H1 (cell line): Measurements from ENCODE around the gene MRPS16. TPM values are rescaled to one million over a fixed set of nuclear protein-coding genes. Genes with fewer than 3 reads are reported as not detected.

Experiments used
- JUND ChIP-seq: IDR thresholded peaks from 2 replicates; pipeline ENCODE4 v1.6.1; 2011; ENCODE audit warnings: mild to moderate bottlenecking, improper control_type of control experiment, low read length
- KDM1A ChIP-seq: fragments of 200-600, 300-600 bp; sonication (generic); IDR thresholded peaks from 2 replicates; pipeline ENCODE4 v1.7.1; 2016; ENCODE audit warnings: mild to moderate bottlenecking, low read length, borderline replicate concordance
- PHF8 ChIP-seq: fragments of 200-600 bp; sonication (generic); conservative IDR thresholded peaks from 2 replicates; pipeline ENCODE4 v1.7.1; 2012; ENCODE audit warnings: low read depth, mild to moderate bottlenecking, inconsistent platforms, low read length, moderate library complexity
- SAP30 ChIP-seq: fragments of 300-600 bp; sonication (generic); IDR thresholded peaks from 2 replicates; pipeline ENCODE4 v1.7.1; 2012; ENCODE audit warnings: low read length, moderate library complexity, mild to moderate bottlenecking, inconsistent platforms; ENCODE audit not compliant: insufficient read depth, insufficient replicate concordance
- SIN3A ChIP-seq, 2 experiments: IDR thresholded peaks in 1 of 2; conservative IDR thresholded peaks in 1 of 2; 2 replicates each; pipeline ENCODE4 v1.6.1; 2011 to 2012; ENCODE audit warnings: low read length in 2 of 2, improper control_type of control experiment in 1 of 2, low read depth in 1 of 2, mild to moderate bottlenecking in 1 of 2
- SIX5 ChIP-seq: IDR thresholded peaks from 2 replicates; pipeline ENCODE4 v1.6.1; 2011; ENCODE audit warnings: mild to moderate bottlenecking, low read depth, low read length
- SP4 ChIP-seq: IDR thresholded peaks from 2 replicates; pipeline ENCODE4 v1.6.1; 2012; ENCODE audit warnings: low read length, inconsistent platforms
- TAF7 ChIP-seq: optimal IDR thresholded peaks from 2 replicates; pipeline ENCODE3; 2011; ENCODE audit warnings: low read depth, mild to moderate bottlenecking, inconsistent platforms, low read length, moderate library complexity, borderline replicate concordance
- polyA plus RNA-seq, 7 experiments: library from polyadenylated mRNA; depleted of rRNA in 3 of 7; stranded (reverse) in 5 of 7; unstranded in 2 of 7; fragments of >200 nt in 5 of 7; fragments of 200-250 nt in 2 of 7; gene quantifications; 1 replicate in 5 of 7; 2 replicates in 1 of 7; 4 replicates in 1 of 7; pipeline versions ENCODE4 v1.2.1 to v1.2.3, GENCODE V29; 2011 to 2013; ENCODE audit warnings: missing spikeins in 2 of 7, mixed read lengths in 2 of 7
- total RNA-seq: library from RNA; stranded (reverse); fragmentation: NEBNext Ultra II Directional; extraction: Animal tissue kit (Norgen Biotek cat#: 25700); gene quantifications from 2 replicates; pipeline ENCODE4 v1.2.1, GENCODE V29; 2021
- TF ChIP-seq, protein P1 (sequence below): IDR thresholded peaks from 2 replicates; pipeline ENCODE4 v1.6.1; 2012; ENCODE audit warnings: inconsistent platforms

The MRPS16 gene
- total and polyA plus RNA-seq, 2 of the 8 experiments (the other 6 are each of a cell fraction or from before 2014, with no cell fraction given), result 125 to 203 TPM

DNA sequence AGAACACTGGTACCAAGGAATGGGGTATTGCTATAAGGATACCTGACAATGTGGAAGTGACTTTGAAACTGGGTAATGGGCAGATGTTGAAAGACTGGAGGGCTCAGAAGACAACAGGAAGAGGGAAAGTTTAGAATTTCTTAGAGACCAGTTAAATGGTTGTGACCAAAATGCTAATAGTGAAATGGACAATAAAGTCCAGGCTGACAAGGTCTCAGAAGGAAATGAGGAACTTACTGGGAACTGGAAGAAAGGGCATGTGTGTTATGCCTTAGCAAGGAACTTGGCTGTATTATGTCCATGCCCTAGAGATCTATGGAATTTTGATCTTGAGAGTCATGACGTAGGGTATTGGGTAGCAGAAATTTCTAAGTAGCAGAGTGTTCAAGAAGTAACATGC, 46.6 kb downstream of the MRPS16 start (continued):
- TF ChIP-seq TAF7, result no peak
- TF ChIP-seq, protein P1, sequence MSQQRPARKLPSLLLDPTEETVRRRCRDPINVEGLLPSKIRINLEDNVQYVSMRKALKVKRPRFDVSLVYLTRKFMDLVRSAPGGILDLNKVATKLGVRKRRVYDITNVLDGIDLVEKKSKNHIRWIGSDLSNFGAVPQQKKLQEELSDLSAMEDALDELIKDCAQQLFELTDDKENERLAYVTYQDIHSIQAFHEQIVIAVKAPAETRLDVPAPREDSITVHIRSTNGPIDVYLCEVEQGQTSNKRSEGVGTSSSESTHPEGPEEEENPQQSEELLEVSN, result no peak
- TF ChIP-seq SAP30, result no peak
- TF ChIP-seq PHF8, result no peak
- no peak for TF ChIP-seq SIX5
- no peak for TF ChIP-seq KDM1A
- no peak for TF ChIP-seq SP4
- TF ChIP-seq JUND, result no peak
- no peak for TF ChIP-seq SIN3A (conservative IDR thresholded peaks at IDR 0.05 in 1 of 2, IDR thresholded peaks at IDR 0.05 in 1 of 2; ENCODE audit: low read depth in 1 of 2, low read length in 2 of 2)
